ENCODE measurements around the gene ACTL6B.

The ACTL6B gene

GRCh38 chr7:100602889-100603725, 53.1 kb downstream of the ACTL6B start:
- DNase-seq (ENCODE audit: low read depth in 4 of 4, low spot score in 1 of 4): no peak

GRCh38 chr7:100600730-100601038, 55.6 kb downstream of the ACTL6B start:
- no peak for DNase-seq (ENCODE audit: low read depth in 4 of 4, low spot score in 1 of 4)

GRCh38 chr7:100599911-100600729, 56.1 kb downstream of the ACTL6B start:
- no peak for DNase-seq (ENCODE audit: low read depth in 4 of 4, low spot score in 1 of 4)

- no peak for DNase-seq (ENCODE audit: low read depth in 4 of 4, low spot score in 1 of 4)
Measured at GRCh38 chr7:100598425-100598824, 57.8 kb downstream of the ACTL6B start.

- DNase-seq (ENCODE audit: low read depth in 4 of 4, low spot score in 1 of 4): no peak
Measured at GRCh38 chr7:100595188-100595587, 61.1 kb downstream of the ACTL6B start.
